ENCODE results near the gene SLC35E4.

Gene SLC35E4

DNA sequence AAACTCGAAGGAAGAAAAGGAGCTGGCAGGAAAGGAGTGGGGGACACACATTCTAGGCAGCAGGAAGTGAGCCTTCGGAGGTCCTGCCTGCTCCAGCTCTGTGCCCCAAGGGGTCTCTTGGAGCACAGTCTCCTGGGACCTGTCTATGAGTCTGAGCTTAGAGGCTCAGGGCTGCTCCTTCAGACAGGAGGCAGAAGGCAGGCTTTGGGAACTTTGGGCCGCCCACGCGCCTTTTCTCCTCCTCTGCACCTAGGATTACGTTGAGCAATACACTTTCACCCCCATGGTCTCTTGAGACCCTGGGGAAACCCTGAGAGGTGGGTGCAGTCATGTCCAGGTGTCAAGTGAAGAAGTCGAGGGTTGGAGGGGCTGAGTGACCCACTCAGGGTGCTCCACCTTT lies 27.6 kb upstream of the SLC35E4 start:
- TF ChIP-seq, protein P1, sequence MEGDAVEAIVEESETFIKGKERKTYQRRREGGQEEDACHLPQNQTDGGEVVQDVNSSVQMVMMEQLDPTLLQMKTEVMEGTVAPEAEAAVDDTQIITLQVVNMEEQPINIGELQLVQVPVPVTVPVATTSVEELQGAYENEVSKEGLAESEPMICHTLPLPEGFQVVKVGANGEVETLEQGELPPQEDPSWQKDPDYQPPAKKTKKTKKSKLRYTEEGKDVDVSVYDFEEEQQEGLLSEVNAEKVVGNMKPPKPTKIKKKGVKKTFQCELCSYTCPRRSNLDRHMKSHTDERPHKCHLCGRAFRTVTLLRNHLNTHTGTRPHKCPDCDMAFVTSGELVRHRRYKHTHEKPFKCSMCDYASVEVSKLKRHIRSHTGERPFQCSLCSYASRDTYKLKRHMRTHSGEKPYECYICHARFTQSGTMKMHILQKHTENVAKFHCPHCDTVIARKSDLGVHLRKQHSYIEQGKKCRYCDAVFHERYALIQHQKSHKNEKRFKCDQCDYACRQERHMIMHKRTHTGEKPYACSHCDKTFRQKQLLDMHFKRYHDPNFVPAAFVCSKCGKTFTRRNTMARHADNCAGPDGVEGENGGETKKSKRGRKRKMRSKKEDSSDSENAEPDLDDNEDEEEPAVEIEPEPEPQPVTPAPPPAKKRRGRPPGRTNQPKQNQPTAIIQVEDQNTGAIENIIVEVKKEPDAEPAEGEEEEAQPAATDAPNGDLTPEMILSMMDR (IDR thresholded peaks at IDR 0.05; ENCODE audit: low read depth, low read length, missing control alignments), result no peak
- Histone ChIP-seq H3K27ac (no peak overlapping the region), H3K4me3 (ENCODE audit: low read depth, low read length) (no peak overlapping the region), H3K27me3 (replicated peaks) (no peaks in the 10 kb centered on the region), H3K36me3 (replicated peaks) (no peaks in the 10 kb centered on the region)
- in situ Hi-C loops (cut with HindIII; ENCODE audit: low pct_ligation_motif_present, low sequenced_read_pairs), result no loop called here
- no peak for DNase-seq

- H3K27me3 ChIP-seq (replicated peaks), result no peaks in the 10 kb centered on the region
- H3K36me3 ChIP-seq (replicated peaks), result no peaks in the 10 kb centered on the region
- peak overlapping the region; percentile 30 for H3K27ac ChIP-seq
- DNase-seq, result peak; percentile 80
- in situ Hi-C loops (cut with HindIII; ENCODE audit: low pct_ligation_motif_present, low sequenced_read_pairs), result no loop called here
- no peak overlapping the region for H3K4me3 ChIP-seq (ENCODE audit: low read depth, low read length)
- TF ChIP-seq, protein P1 (IDR thresholded peaks at IDR 0.05; ENCODE audit: low read depth, low read length, missing control alignments), result no peak
Measured at GRCh38 chr22:30609260-30610185, 26.1 kb upstream of the SLC35E4 start.

GRCh38 chr22:30610299-30610698 lies 25.3 kb upstream of the SLC35E4 start:
- no peak for DNase-seq
- Histone ChIP-seq H3K27ac (no peak overlapping the region), H3K27me3 (replicated peaks) (no peaks in the 10 kb centered on the region), H3K36me3 (replicated peaks) (no peaks in the 10 kb centered on the region), H3K4me3 (ENCODE audit: low read depth, low read length) (no peak overlapping the region)
- TF ChIP-seq, protein P1 (IDR thresholded peaks at IDR 0.05; ENCODE audit: low read depth, low read length, missing control alignments), result no peak
- in situ Hi-C loops (cut with HindIII; ENCODE audit: low pct_ligation_motif_present, low sequenced_read_pairs), result no loop called here

DNA sequence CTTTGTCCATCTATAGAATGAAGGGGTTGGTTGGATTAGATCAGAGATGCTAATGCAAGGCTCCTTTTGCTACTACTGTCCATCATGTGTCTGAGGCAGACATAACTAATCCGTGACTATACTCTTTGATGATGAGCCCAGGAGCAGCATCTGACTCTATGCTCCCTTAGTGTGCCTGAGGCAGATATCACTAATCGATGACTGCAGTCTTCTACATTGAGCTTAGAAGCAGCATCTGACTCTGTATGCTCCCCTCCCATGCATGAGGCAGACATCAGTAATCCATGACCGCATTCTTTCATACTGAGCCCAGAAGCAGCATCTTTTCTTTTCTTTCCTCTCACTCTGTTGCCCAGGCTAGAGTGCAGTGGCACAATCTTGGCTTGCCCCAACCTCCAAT lies 24.4 kb upstream of the SLC35E4 start:
- in situ Hi-C loops (cut with HindIII; ENCODE audit: low pct_ligation_motif_present, low sequenced_read_pairs), result no loop called here
- H3K36me3 ChIP-seq (replicated peaks), result no peaks in the 10 kb centered on the region
- TF ChIP-seq, protein P1 (IDR thresholded peaks at IDR 0.05; ENCODE audit: low read depth, low read length, missing control alignments), result no peak
- no peaks in the 10 kb centered on the region for H3K27me3 ChIP-seq (replicated peaks)
- DNase-seq, result no peak
- H3K27ac ChIP-seq, result no peak overlapping the region
- no peak overlapping the region for H3K4me3 ChIP-seq (ENCODE audit: low read depth, low read length)

DNA sequence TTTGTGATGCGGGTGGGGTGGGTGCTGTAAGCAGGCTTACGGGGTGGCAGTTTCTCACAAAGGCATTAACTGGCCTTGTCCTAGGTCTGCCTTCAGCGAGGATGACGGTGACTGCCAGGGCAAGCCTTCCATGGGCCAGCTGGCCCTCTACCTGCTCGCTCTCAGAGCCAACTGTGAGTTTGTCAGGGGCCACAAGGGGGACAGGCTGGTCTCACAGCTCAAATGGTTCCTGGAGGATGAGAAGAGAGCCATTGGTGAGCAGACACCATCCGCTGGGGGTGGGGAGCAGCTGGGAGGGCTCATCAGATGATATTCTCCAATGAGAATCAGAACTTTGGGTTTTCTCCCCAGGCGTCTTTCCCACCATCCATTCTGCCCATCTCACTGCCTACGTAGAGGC lies 22.8 kb upstream of the SLC35E4 start:
- TF ChIP-seq, protein P1 (IDR thresholded peaks at IDR 0.05; ENCODE audit: low read depth, low read length, missing control alignments), result no peak
- in situ Hi-C loops (cut with HindIII; ENCODE audit: low pct_ligation_motif_present, low sequenced_read_pairs), result no loop called here
- H3K27ac ChIP-seq, result no peak overlapping the region
- no peaks in the 10 kb centered on the region for H3K36me3 ChIP-seq (replicated peaks)
- no peaks in the 10 kb centered on the region for H3K27me3 ChIP-seq (replicated peaks)
- no peak overlapping the region for H3K4me3 ChIP-seq (ENCODE audit: low read depth, low read length)
- DNase-seq, result no peak
